ENCODE measurements around the gene TRAF2.

Gene TRAF2

GRCh38 chr9:136855461-136856078 is 30.7 kb upstream of the TRAF2 start:
- Histone ChIP-seq H3K9ac (ENCODE audit: insufficient read length) (no peak overlapping the region), H3K9me3 (ENCODE audit: low read depth, low read length) (no peaks in the 10 kb centered on the region), H3K27ac (no peak overlapping the region), H3K36me3 (ENCODE audit: insufficient read depth, low read length) (no peaks in the 10 kb centered on the region; the same call in 1 of the 2 replicates), H3K4me3 (no peak overlapping the region)
- TF ChIP-seq POLR2AphosphoS5 (IDR thresholded peaks at IDR 0.05; ENCODE audit: borderline replicate concordance, low read depth, low read length) (no peak), FOXP2 (optimal IDR thresholded peaks at IDR 0.05; ENCODE audit: control extremely low read depth, extremely low read length, insufficient read depth) (no peak)
- DNase-seq (ENCODE audit: low read depth, low spot score): no peak

DNA sequence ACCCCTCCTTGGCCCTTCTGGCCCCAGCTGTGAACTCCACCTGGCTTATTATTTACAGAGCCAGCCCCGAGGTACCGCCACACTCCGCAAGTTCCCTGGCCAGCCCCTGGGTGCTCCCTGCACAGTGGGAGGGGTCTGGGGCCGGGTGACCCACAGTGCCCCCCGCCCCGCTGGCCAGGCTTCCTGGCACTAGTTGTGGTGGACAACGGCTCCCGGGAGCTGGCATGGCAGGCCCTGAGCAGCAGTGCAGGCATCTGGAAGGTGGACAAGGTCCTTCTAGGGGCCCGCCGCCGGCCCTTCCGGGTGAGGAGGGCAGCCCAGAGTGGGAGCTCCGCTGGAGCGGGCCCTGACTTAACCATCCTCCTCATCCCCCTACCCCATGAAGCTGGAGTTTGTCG is 30.2 kb upstream of the TRAF2 start:
- no peak overlapping the region for H3K9ac ChIP-seq (ENCODE audit: insufficient read length)
- no peak for TF ChIP-seq FOXP2 (optimal IDR thresholded peaks at IDR 0.05; ENCODE audit: control extremely low read depth, extremely low read length, insufficient read depth)
- TF ChIP-seq POLR2AphosphoS5 (IDR thresholded peaks at IDR 0.05; ENCODE audit: borderline replicate concordance, low read depth, low read length): no peak
- TF ChIP-seq EZH2 (IDR thresholded peaks at IDR 0.05): no peak
- no peaks in the 10 kb centered on the region for H3K9me3 ChIP-seq (ENCODE audit: low read depth, low read length)
- peaks cover under 1% of the 10 kb centered on the region; the same call in 1 of the 2 replicates for H3K36me3 ChIP-seq (ENCODE audit: insufficient read depth, low read length)
- no peak overlapping the region for H3K4me3 ChIP-seq
- H3K27ac ChIP-seq: no peak overlapping the region
- no peak for DNase-seq (ENCODE audit: low read depth, low spot score)

DNA sequence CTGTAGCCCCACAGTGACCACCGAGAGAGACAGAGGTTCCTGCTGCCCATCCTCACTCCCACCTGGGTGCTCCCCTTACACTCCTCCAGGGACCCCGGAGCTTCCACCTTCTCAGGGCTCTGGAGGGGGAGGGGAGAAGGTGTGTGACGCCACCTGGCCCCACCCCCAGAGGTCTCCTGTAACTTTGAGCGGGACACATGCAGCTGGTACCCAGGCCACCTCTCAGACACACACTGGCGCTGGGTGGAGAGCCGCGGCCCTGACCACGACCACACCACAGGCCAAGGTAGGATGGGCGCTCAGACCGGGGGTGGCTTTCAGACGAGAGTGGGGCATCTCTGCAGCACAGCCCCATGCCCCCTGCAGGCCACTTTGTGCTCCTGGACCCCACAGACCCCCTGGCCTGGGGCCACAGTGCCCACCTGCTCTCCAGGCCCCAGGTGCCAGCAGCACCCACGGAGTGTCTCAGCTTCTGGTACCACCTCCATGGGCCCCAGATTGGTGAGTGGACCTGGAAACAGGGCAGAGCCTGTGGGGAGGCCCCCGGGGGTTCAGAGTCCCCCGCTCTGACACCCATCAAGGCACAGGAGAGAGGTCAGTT is 29.7 kb upstream of the TRAF2 start:
- TF ChIP-seq EZH2 (IDR thresholded peaks at IDR 0.05) (no peak), FOXP2 (optimal IDR thresholded peaks at IDR 0.05; ENCODE audit: control extremely low read depth, extremely low read length, insufficient read depth) (no peak), POLR2AphosphoS5 (IDR thresholded peaks at IDR 0.05; ENCODE audit: borderline replicate concordance, low read depth, low read length) (no peak)
- no peak for DNase-seq (ENCODE audit: low read depth, low spot score)
- Histone ChIP-seq H3K9ac (ENCODE audit: insufficient read length) (no peak overlapping the region), H3K27ac (no peak overlapping the region), H3K9me3 (ENCODE audit: low read depth, low read length) (no peaks in the 10 kb centered on the region), H3K36me3 (ENCODE audit: insufficient read depth, low read length) (peaks cover 3% of the 10 kb centered on the region; the same call in 1 of the 2 replicates), H3K4me3 (no peak overlapping the region)

GRCh38 chr9:136857166-136857565 is 29.1 kb upstream of the TRAF2 start:
- H3K27ac ChIP-seq: no peak overlapping the region
- no peak overlapping the region for H3K9ac ChIP-seq (ENCODE audit: insufficient read length)
- no peak for DNase-seq (ENCODE audit: low read depth, low spot score)

DNA sequence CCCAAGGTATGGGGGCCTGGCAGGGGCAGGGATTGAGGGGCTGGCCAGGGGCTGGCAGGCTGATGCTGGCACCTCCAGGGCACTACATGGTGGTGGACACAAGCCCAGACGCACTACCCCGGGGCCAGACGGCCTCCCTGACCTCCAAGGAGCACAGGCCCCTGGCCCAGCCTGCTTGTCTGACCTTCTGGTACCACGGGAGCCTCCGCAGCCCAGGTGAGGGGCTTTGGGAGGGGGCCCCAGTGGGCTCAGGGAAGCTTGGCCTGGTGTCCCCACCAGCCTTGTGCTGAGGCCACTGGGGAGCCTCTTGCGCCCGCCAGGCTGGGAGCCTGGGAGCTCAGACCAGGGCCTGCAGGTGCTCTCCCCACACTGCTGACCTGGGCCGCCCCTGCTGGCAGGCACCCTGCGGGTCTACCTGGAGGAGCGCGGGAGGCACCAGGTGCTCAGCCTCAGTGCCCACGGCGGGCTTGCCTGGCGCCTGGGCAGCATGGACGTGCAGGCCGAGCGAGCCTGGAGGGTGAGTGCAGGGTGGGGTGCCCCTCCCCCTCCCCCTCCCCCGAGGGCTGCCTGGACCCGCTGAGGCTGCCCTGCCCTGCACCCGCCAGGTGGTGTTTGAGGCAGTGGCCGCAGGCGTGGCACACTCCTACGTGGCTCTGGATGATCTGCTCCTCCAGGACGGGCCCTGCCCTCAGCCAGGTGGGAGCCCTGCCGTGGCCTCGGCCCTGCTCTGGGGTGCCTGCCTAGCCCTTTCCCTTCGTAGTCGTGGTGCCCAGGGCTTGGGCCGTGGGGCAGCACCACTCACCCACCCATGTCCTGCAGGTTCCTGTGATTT is 28.5 kb upstream of the TRAF2 start:
- no peak overlapping the region for H3K27ac ChIP-seq
- no peak for DNase-seq (ENCODE audit: low read depth, low spot score)
- no peak overlapping the region for H3K4me3 ChIP-seq
- H3K36me3 ChIP-seq (ENCODE audit: insufficient read depth, low read length): peaks cover 8% of the 10 kb centered on the region; the same call in 1 of the 2 replicates
- TF ChIP-seq FOXP2 (optimal IDR thresholded peaks at IDR 0.05; ENCODE audit: control extremely low read depth, extremely low read length, insufficient read depth) (no peak), EZH2 (IDR thresholded peaks at IDR 0.05) (no peak), POLR2AphosphoS5 (IDR thresholded peaks at IDR 0.05; ENCODE audit: borderline replicate concordance, low read depth, low read length) (peak; percentile 22; the same call in 1 of the 2 replicates)
- no peaks in the 10 kb centered on the region for H3K9me3 ChIP-seq (ENCODE audit: low read depth, low read length)
- no peak overlapping the region for H3K9ac ChIP-seq (ENCODE audit: insufficient read length)

More at GRCh38 chr9:136857166-136857565, 29.1 kb upstream of the TRAF2 start:
- Histone ChIP-seq H3K4me3 (no peak overlapping the region), H3K36me3 (ENCODE audit: insufficient read depth, low read length) (peaks cover 3% of the 10 kb centered on the region; the same call in 1 of the 2 replicates), H3K9me3 (ENCODE audit: low read depth, low read length) (no peaks in the 10 kb centered on the region)
- no peak for TF ChIP-seq EZH2 (IDR thresholded peaks at IDR 0.05)
- no peak for TF ChIP-seq POLR2AphosphoS5 (IDR thresholded peaks at IDR 0.05; ENCODE audit: borderline replicate concordance, low read depth, low read length)
- TF ChIP-seq FOXP2 (optimal IDR thresholded peaks at IDR 0.05; ENCODE audit: control extremely low read depth, extremely low read length, insufficient read depth): no peak

- TF ChIP-seq FOXP2 (optimal IDR thresholded peaks at IDR 0.05; ENCODE audit: control extremely low read depth, extremely low read length, insufficient read depth) (no peak), POLR2AphosphoS5 (IDR thresholded peaks at IDR 0.05; ENCODE audit: borderline replicate concordance, low read depth, low read length) (no peak), EZH2 (IDR thresholded peaks at IDR 0.05) (no peak)
- H3K9ac ChIP-seq (ENCODE audit: insufficient read length): no peak overlapping the region
- no peak overlapping the region for H3K27ac ChIP-seq
Measured at GRCh38 chr9:136858452-136858843, 27.9 kb upstream of the TRAF2 start.

GRCh38 chr9:136858844-136859757 is 27.2 kb upstream of the TRAF2 start:
- H3K4me3 ChIP-seq: no peak overlapping the region
- H3K9me3 ChIP-seq (ENCODE audit: low read depth, low read length): no peaks in the 10 kb centered on the region
- peaks cover 20% of the 10 kb centered on the region; the same call in 1 of the 2 replicates for H3K36me3 ChIP-seq (ENCODE audit: insufficient read depth, low read length)
- TF ChIP-seq POLR2AphosphoS5 (IDR thresholded peaks at IDR 0.05; ENCODE audit: borderline replicate concordance, low read depth, low read length): no peak
- no peak for TF ChIP-seq EZH2 (IDR thresholded peaks at IDR 0.05)
- no peak for TF ChIP-seq FOXP2 (optimal IDR thresholded peaks at IDR 0.05; ENCODE audit: control extremely low read depth, extremely low read length, insufficient read depth)
- no peak for DNase-seq (ENCODE audit: low read depth, low spot score)
- H3K9ac ChIP-seq (ENCODE audit: insufficient read length): no peak overlapping the region
- H3K27ac ChIP-seq: no peak overlapping the region

More at GRCh38 chr9:136858452-136858843, 27.9 kb upstream of the TRAF2 start:
- Histone ChIP-seq H3K36me3 (ENCODE audit: insufficient read depth, low read length) (peaks cover 14% of the 10 kb centered on the region; the same call in 1 of the 2 replicates), H3K9me3 (ENCODE audit: low read depth, low read length) (no peaks in the 10 kb centered on the region), H3K4me3 (no peak overlapping the region)
- DNase-seq (ENCODE audit: low read depth, low spot score): no peak

Data from SK-N-MC (cell line).